ENCODE data around the gene RSRC2. TPM values are rescaled to one million over a fixed set of nuclear protein-coding genes. Genes with fewer than 3 reads are reported as not detected.
A peak's percentile ranks its signal among the peaks of the same experiment; 100 is the strongest.

The RSRC2 gene
- total and polyA plus RNA-seq, 10 of the 15 experiments (the other 5 are each of a cell fraction or from before 2014, with no cell fraction given): 49.8 to 112 (median 60.6) TPM

- TF ChIP-seq WRNIP1 (IDR thresholded peaks at IDR 0.05; ENCODE audit: borderline replicate concordance, low read depth, low read length) (no peak), MXI1 (IDR thresholded peaks at IDR 0.05; ENCODE audit: low read depth, low read length) (peak; percentile 94), STAT1 (conservative IDR thresholded peaks at IDR 0.05) (no peak), EED (IDR thresholded peaks at IDR 0.05; ENCODE audit: low read depth) (no peak), MEF2B (IDR thresholded peaks at IDR 0.05; ENCODE audit: partially characterized antibody, poor library complexity, severe bottlenecking) (peak; percentile 51), POLR2AphosphoS2 (IDR thresholded peaks at IDR 0.05; ENCODE audit: low read depth, low read length) (peak; percentile 95), E2F8 (IDR thresholded peaks at IDR 0.05; ENCODE audit: low read depth, partially characterized antibody) (peak; percentile 99), CHD1 (IDR thresholded peaks at IDR 0.05; ENCODE audit: low read depth, low read length) (peak; percentile 89; the same call in 1 of the 2 replicates), EP300 (IDR thresholded peaks at IDR 0.05; ENCODE audit: borderline replicate concordance in 1 of 2, control insufficient read depth in 1 of 2, low read depth in 2 of 2, low read length in 2 of 2) (no peak), PAX5 (IDR thresholded peaks at IDR 0.05; ENCODE audit: borderline replicate concordance, low read depth, low read length) (0 out of 2 replicates have a peak, but pooled peaks have one; percentile 30), BACH1 (IDR thresholded peaks at IDR 0.05; ENCODE audit: borderline replicate concordance) (peak; percentile 64; the same call in 1 of the 2 replicates), RBBP5 (conservative IDR thresholded peaks at IDR 0.05) (0 out of 2 replicates have a peak, but pooled peaks have one; percentile 56), NFXL1 (IDR thresholded peaks at IDR 0.05; ENCODE audit: borderline replicate concordance) (no peak), KDM1A (IDR thresholded peaks at IDR 0.05; ENCODE audit: borderline replicate concordance) (no peak), HDAC2 (IDR thresholded peaks at IDR 0.05) (no peak), RELA (IDR thresholded peaks at IDR 0.05; ENCODE audit: borderline replicate concordance, partially characterized antibody) (no peak), FOXM1 (IDR thresholded peaks at IDR 0.05; ENCODE audit: low read depth, low read length) (no peak; the same call in 1 of the 2 replicates), HDAC6 (IDR thresholded peaks at IDR 0.05; ENCODE audit: unreplicated experiment) (peak; percentile 79)
- TF ChIP-seq, protein P1, sequence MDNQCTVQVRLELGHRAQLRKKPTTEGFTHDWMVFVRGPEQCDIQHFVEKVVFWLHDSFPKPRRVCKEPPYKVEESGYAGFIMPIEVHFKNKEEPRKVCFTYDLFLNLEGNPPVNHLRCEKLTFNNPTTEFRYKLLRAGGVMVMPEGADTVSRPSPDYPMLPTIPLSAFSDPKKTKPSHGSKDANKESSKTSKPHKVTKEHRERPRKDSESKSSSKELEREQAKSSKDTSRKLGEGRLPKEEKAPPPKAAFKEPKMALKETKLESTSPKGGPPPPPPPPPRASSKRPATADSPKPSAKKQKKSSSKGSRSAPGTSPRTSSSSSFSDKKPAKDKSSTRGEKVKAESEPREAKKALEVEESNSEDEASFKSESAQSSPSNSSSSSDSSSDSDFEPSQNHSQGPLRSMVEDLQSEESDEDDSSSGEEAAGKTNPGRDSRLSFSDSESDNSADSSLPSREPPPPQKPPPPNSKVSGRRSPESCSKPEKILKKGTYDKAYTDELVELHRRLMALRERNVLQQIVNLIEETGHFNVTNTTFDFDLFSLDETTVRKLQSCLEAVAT (IDR thresholded peaks at IDR 0.05): peak; percentile 91
- TF ChIP-seq, protein P2, sequence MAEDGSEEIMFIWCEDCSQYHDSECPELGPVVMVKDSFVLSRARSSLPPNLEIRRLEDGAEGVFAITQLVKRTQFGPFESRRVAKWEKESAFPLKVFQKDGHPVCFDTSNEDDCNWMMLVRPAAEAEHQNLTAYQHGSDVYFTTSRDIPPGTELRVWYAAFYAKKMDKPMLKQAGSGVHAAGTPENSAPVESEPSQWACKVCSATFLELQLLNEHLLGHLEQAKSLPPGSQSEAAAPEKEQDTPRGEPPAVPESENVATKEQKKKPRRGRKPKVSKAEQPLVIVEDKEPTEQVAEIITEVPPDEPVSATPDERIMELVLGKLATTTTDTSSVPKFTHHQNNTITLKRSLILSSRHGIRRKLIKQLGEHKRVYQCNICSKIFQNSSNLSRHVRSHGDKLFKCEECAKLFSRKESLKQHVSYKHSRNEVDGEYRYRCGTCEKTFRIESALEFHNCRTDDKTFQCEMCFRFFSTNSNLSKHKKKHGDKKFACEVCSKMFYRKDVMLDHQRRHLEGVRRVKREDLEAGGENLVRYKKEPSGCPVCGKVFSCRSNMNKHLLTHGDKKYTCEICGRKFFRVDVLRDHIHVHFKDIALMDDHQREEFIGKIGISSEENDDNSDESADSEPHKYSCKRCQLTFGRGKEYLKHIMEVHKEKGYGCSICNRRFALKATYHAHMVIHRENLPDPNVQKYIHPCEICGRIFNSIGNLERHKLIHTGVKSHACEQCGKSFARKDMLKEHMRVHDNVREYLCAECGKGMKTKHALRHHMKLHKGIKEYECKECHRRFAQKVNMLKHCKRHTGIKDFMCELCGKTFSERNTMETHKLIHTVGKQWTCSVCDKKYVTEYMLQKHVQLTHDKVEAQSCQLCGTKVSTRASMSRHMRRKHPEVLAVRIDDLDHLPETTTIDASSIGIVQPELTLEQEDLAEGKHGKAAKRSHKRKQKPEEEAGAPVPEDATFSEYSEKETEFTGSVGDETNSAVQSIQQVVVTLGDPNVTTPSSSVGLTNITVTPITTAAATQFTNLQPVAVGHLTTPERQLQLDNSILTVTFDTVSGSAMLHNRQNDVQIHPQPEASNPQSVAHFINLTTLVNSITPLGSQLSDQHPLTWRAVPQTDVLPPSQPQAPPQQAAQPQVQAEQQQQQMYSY (CRISPR knock-in tag; IDR thresholded peaks at IDR 0.05): no peak
Measured at GRCh38 chr12:122526683-122527477, at the start of gene RSRC2, which contains the start of gene KNTC1 (continued).
